ENCODE results near the gene ZNF580. TPM values are rescaled to one million over a fixed set of nuclear protein-coding genes. Genes with fewer than 3 reads are reported as not detected.
A peak's percentile ranks its signal among the peaks of the same experiment; 100 is the strongest.

Gene ZNF580
- total RNA-seq, 4 donors from 2014 or later: 11.4 to 20.5 (median 13.8) TPM

DNA sequence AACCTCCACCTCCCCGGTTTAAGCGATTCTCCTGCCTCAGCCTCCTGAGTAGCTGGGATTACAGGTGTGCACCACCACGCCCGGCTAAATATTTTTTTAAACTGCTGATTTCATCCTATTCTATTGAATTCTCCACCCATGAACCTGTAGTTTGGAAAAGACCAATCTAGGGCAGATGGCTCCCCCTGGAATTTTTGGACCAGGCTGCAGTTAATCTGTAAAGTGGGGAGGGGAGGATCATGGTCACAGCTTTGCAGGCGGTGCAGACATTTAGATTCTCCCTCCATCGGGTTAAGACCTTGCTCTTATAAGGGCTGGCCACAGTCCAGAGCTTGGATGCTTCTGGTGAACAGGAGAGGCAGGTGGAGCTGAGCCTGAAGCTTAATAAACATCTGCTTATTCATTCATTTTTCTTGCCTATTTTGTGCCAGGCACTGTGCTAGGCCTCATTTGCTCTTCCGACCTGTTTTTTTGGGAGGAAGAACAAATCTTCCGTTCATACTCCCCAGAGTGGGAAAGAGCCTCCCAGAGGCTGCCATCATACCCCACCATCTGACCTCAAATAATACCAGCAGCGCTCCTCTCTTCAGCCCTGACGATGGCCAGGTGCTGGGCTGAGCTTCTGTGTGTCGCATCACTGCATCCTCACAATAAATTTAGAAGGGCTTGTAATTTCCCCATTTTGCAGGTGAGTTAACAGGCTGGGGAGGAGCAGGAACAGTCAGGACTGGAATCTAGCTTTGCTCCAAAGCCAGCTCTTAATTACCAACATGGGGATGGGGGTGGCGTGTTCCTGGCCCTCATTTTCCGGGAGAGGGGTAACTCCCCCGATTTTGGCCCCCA lies 6.3 kb downstream of the ZNF580 start:
- ATAC-seq (ENCODE audit: low FRiP score) (no peak), DNase-seq (ENCODE audit: low spot score) (no peak)
- TF ChIP-seq, protein P1, sequence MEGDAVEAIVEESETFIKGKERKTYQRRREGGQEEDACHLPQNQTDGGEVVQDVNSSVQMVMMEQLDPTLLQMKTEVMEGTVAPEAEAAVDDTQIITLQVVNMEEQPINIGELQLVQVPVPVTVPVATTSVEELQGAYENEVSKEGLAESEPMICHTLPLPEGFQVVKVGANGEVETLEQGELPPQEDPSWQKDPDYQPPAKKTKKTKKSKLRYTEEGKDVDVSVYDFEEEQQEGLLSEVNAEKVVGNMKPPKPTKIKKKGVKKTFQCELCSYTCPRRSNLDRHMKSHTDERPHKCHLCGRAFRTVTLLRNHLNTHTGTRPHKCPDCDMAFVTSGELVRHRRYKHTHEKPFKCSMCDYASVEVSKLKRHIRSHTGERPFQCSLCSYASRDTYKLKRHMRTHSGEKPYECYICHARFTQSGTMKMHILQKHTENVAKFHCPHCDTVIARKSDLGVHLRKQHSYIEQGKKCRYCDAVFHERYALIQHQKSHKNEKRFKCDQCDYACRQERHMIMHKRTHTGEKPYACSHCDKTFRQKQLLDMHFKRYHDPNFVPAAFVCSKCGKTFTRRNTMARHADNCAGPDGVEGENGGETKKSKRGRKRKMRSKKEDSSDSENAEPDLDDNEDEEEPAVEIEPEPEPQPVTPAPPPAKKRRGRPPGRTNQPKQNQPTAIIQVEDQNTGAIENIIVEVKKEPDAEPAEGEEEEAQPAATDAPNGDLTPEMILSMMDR (IDR thresholded peaks at IDR 0.05): no peak

DNA sequence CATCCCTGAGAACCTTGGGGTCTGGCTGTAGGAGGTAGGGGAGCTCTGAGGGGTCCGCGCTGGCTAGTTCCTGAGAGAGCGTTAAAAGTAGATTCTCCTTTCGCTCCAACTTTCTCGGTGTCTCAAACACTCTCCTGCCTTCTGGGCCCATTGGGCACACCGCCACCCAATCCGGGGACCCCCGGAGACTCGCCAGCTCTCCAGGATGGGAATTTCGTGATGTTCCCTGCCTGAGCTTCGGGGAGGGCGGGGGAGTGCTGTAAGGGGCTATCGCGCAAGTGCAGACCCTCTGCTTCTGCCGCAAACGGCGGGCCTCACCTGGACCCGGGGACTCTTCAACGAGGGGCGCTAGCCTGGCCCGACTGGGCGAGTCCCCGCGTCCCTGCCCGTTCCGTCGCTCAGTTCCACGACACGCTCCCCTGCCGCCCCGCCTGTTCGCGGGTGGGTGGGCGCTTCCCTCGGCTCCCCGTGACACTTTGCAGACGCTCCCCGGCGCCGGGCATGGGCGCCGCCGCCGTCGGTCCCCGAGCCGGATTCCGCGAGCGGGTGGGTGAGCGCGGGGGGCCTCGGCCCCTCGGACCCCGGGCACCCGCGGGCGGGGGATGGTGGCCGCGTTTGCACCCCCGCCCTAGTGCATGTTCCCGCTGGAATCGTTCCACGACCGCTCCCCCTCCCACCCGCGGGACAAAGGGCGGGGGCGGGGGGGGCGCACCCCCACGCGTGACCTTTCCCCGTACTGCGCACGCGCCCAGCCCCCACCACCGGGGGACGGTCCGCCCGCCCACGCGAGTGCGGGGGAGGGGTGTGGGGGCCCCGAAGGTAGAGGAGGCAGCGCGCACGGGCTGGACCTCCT lies 7.2 kb downstream of the ZNF580 start, which contains the start of gene CCDC106:
Gene CCDC106 (plus strand): TSS at position 481 of the 853 bp plus-strand sequence. CDS start 835 bp downstream, outside the sequence.
- TF ChIP-seq, protein P1 (IDR thresholded peaks at IDR 0.05): no peak
- no peak for DNase-seq (ENCODE audit: low spot score)
- ATAC-seq (ENCODE audit: low FRiP score): peak; percentile 26

DNA sequence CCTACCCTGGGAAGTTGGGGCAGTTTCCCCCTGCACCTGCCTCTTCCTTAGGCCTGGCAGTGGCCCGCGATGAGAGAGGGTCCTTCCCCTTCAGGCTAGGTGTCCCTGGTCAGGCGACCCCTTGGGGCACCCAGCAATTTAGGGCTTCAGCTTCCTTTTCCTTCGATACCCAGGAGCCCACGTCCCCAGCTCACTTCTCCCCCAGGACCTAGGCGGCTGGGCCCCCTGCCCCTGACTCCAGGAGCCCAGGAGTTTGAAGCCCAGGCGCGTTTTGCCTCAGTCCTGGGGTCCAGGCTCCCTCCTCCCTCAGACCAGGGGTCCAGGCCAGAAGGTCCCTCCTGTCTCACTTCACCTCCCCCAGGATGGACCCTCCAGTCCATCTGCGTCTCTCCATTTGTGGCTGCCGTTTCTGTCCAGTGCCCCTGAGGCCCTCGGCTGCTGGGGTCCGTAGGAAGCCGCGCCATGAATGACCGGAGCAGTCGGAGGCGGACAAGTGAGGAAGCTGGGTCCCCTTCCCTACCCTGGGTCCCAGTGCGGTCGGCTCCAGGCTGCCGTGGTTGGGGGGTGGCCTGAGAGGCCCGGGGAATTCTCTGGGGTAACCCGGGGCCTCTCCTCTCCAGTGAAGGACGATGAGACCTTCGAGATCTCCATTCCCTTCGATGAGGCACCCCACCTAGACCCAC lies 7.9 kb downstream of the ZNF580 start:
- TF ChIP-seq, protein P1 (IDR thresholded peaks at IDR 0.05): no peak
- DNase-seq (ENCODE audit: low spot score) (no peak), ATAC-seq (ENCODE audit: low FRiP score) (no peak)

DNA sequence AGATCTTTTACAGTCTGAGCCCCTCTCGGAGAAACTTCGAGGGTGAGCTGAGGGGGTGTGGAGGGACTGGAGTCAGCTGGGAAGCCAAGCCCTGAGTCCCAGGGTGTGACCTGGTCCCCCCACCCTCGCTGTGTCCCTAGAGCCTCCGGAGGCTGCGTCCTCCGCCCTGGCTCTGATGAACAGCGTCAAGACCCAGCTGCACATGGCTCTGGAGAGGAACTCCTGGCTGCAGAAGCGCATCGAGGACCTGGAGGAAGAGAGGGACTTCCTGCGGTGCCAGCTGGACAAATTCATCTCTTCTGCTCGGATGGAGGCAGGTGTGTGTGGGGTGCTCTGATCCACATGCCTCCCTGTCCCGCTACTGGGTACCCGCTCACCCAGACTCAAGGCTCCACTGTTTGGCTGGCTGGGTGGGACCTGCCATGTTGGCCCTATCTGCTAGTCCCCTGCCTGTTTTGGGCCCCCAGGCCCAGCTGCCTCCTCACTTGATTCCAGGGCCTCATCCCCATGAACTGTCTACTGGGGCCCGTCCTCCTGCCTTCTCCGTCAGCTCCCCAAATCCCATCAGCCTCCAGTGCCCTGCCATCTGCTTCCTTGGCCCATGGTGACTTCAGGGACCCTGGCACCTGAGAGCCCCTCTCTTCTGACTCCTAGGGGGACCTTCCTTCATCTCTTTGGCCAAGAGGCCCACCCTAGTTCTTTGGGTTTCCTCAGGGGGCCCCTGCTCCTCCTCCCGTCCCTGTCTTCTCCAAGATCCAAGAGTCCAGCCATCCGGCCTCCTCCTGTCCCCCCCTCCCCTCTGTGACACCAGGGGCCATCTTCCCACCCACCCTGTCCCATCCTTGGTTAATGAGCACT lies 8.7 kb downstream of the ZNF580 start:
- TF ChIP-seq, protein P1 (IDR thresholded peaks at IDR 0.05): no peak
- ATAC-seq (ENCODE audit: low FRiP score) (no peak), DNase-seq (ENCODE audit: low spot score) (no peak)

DNA sequence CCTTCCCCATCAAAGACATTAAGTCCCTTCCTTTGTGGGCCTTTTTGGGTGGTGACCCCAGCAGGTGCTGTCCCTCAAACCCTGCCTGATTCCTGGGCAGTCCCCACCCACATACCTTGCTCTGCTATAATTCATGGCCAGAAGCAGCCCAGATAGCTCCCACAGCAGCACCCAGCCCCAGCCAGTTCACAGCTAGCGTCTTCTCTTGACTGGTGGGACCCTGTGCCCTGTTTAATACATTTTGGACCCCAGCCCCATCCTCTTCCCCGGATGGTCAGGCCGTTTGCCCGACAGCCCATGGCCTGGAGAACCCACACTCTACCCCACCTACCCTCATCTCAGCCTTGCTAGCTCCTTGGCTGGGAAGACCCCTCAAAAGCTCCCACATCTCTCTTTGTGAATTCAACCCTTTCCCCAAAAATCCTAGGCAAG lies 9.3 kb downstream of the ZNF580 start:
- DNase-seq (ENCODE audit: low spot score) (no peak), ATAC-seq (ENCODE audit: low FRiP score) (no peak)
- TF ChIP-seq, protein P1 (IDR thresholded peaks at IDR 0.05): no peak
